PC-9 (cell line): Measurements from ENCODE around the gene GGACT. TPM values are rescaled to one million over a fixed set of nuclear protein-coding genes. Genes with fewer than 3 reads are reported as not detected.

Source experiments
- BruUV-seq: library from RNA; stranded (reverse); fragments of 400-500 nt; replicated peaks from 2 replicates; lab custom pipeline; 2021; lab: Mats Ljungman, UMichigan
- CTCF ChIA-PET: fragments of 300-600 bp; sonication (Branson Sonifier 250); formaldehyde crosslinking; loops from one replicate; lab custom pipeline; 2022; ENCODE audit warnings: antibody characterized with exemption; lab: Charles Lee
- POLR2A ChIA-PET: fragments of 300-600 bp; sonication (Branson Sonifier 250); formaldehyde crosslinking; loops from one replicate; lab custom pipeline; 2022; ENCODE audit warnings: antibody characterized with exemption; ENCODE audit not compliant: unreplicated experiment; lab: Charles Lee
- DNase-seq, 2 experiments: peaks; one replicate each; pipeline versions ENCODE4 v3.0.0 to v3.0.0-alpha.2; 2015 to 2022; ENCODE audit warnings: mixed read lengths in 1 of 2
- H2AFZ ChIP-seq: fragments of 200-600 bp; sonication (generic); 2 replicates; pipeline ENCODE4 v1.8.1; 2017; ENCODE audit warnings: antibody characterized with exemption
- H3F3A ChIP-seq: fragments of 200-600 bp; sonication (generic); 2 replicates; pipeline ENCODE4 v1.8.1; 2017; ENCODE audit warnings: antibody characterized with exemption, mild to moderate bottlenecking, low read depth; ENCODE audit not compliant: insufficient read depth
- H3K27ac ChIP-seq: fragments of 200-600 bp; sonication (generic); 2 replicates; pipeline ENCODE4 v1.6.1; 2016; ENCODE audit warnings: mixed run types
- H3K27me3 ChIP-seq: fragments of 200-600 bp; sonication (generic); 2 replicates; pipeline ENCODE4 v1.6.1; 2016; ENCODE audit warnings: low read depth, mixed run types; ENCODE audit not compliant: insufficient read depth
- H3K36me3 ChIP-seq: fragments of 200-600 bp; sonication (generic); 2 replicates; pipeline ENCODE4 v1.6.1; 2016; ENCODE audit warnings: low read depth, mixed run types
- H3K4me1 ChIP-seq: fragments of 200-600 bp; sonication (generic); replicated peaks from 2 replicates; pipeline ENCODE4 v1.6.1; 2016; ENCODE audit warnings: mixed run types; ENCODE audit not compliant: insufficient read depth
- H3K4me2 ChIP-seq: fragments of 200-600 bp; sonication (generic); 2 replicates; pipeline ENCODE4 v1.6.1; 2017; ENCODE audit warnings: mixed run types
- H3K4me3 ChIP-seq: fragments of 200-600 bp; sonication (generic); 2 replicates; pipeline ENCODE4 v1.6.1; 2016; ENCODE audit warnings: mixed run types
- H3K79me2 ChIP-seq: fragments of 200-600 bp; sonication (generic); 2 replicates; pipeline ENCODE4 v1.6.1; 2017; ENCODE audit warnings: low read depth, mixed run types
- H3K9me2 ChIP-seq: fragments of 200-600 bp; sonication (generic); 2 replicates; pipeline ENCODE4 v1.8.1; 2017; ENCODE audit warnings: mild to moderate bottlenecking; ENCODE audit not compliant: insufficient read depth
- H3K9me3 ChIP-seq: fragments of 200-600 bp; sonication (generic); 2 replicates; pipeline ENCODE4 v1.8.1; 2016; ENCODE audit warnings: low read depth; ENCODE audit not compliant: insufficient read depth
- H4K20me1 ChIP-seq: fragments of 200-600 bp; sonication (generic); 2 replicates; pipeline ENCODE4 v1.8.1; 2017; ENCODE audit not compliant: insufficient read depth
- EZH2 ChIP-seq: fragments of 200-600 bp; sonication (generic); IDR thresholded peaks from 2 replicates; pipeline ENCODE4 v1.8.0; 2017; ENCODE audit warnings: antibody characterized with exemption, low read depth
- intact Hi-C: fragments of 100-400 bp; cut with micrococcal nuclease; formaldehyde crosslinking; loops from one replicate; pipeline ENCODE4 v1.10.0; 2022; ENCODE audit not compliant: unreplicated experiment
- total RNA-seq: library from RNA; stranded (reverse); gene quantifications from 2 replicates; pipeline ENCODE4 v1.2.3, GENCODE V29; 2021
- TF ChIP-seq, protein P1 (sequence below): fragments of 200-600 bp; sonication (generic); conservative IDR thresholded peaks from 2 replicates; pipeline ENCODE4 v1.6.1; 2017; ENCODE audit warnings: mixed run types, antibody characterized with exemption, mild to moderate bottlenecking, moderate library complexity

GGACT gene
- total RNA-seq, 1 experiment from 2014 or later = 4.9 TPM

- Histone ChIP-seq H3K9me2 (no peaks in the 10 kb centered on the region), H3K4me1 (peaks cover 6% of the 10 kb centered on the region; the same call in 1 of the 2 replicates), H2AFZ (no peak overlapping the region), H3F3A (no peaks in the 10 kb centered on the region), H3K27ac (no peak overlapping the region), H4K20me1 (no peaks in the 10 kb centered on the region), H3K27me3 (no peaks in the 10 kb centered on the region), H3K4me2 (no peak overlapping the region), H3K9me3 (peaks cover 3% of the 10 kb centered on the region; the same call in 1 of the 2 replicates), H3K36me3 (no peaks in the 10 kb centered on the region), H3K4me3 (no peak overlapping the region), H3K79me2 (no peaks in the 10 kb centered on the region)
- no peak for TF ChIP-seq EZH2
- TF ChIP-seq, protein P1, sequence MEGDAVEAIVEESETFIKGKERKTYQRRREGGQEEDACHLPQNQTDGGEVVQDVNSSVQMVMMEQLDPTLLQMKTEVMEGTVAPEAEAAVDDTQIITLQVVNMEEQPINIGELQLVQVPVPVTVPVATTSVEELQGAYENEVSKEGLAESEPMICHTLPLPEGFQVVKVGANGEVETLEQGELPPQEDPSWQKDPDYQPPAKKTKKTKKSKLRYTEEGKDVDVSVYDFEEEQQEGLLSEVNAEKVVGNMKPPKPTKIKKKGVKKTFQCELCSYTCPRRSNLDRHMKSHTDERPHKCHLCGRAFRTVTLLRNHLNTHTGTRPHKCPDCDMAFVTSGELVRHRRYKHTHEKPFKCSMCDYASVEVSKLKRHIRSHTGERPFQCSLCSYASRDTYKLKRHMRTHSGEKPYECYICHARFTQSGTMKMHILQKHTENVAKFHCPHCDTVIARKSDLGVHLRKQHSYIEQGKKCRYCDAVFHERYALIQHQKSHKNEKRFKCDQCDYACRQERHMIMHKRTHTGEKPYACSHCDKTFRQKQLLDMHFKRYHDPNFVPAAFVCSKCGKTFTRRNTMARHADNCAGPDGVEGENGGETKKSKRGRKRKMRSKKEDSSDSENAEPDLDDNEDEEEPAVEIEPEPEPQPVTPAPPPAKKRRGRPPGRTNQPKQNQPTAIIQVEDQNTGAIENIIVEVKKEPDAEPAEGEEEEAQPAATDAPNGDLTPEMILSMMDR = no peak
- BruUV-seq = no TSS peak
- intact Hi-C loops = no loop called here
- ChIA-PET POLR2A (no interaction called here), CTCF (no interaction called here)
- no peak for DNase-seq
Measured at GRCh38 chr13:100561599-100562204, 26.9 kb downstream of the GGACT start.

DNA sequence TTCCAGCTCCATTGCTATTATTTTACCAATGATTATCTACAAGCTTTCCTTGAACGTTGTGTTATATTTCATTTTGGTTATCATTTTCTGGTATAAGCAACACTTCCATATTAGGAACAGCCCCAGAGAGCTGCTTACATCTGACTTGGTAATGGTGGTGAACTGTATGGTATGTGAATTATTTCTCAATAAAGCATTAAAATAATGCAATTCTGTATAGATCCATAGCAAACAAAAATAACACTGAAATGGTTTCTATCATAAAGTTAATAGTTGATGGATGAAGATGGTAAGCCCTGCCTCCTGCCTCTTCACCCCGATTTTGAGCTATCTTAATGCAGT lies 27.5 kb downstream of the GGACT start:
- no peak overlapping the region for H3K4me3 ChIP-seq
- H4K20me1 ChIP-seq = no peaks in the 10 kb centered on the region
- intact Hi-C loops = no loop called here
- H2AFZ ChIP-seq = no peak overlapping the region
- no peaks in the 10 kb centered on the region for H3K4me1 ChIP-seq
- DNase-seq = no peak
- BruUV-seq = no TSS peak
- POLR2A ChIA-PET = no interaction called here
- no peak overlapping the region for H3K27ac ChIP-seq
- peaks cover 3% of the 10 kb centered on the region; the same call in 1 of the 2 replicates for H3K9me3 ChIP-seq
- no peak overlapping the region for H3K4me2 ChIP-seq
- CTCF ChIA-PET = no interaction called here
- TF ChIP-seq EZH2 = no peak
- TF ChIP-seq, protein P1 = no peak
- H3K27me3 ChIP-seq = no peaks in the 10 kb centered on the region
- H3F3A ChIP-seq = no peaks in the 10 kb centered on the region
- H3K9me2 ChIP-seq = no peaks in the 10 kb centered on the region
- no peaks in the 10 kb centered on the region for H3K36me3 ChIP-seq
- H3K79me2 ChIP-seq = no peaks in the 10 kb centered on the region

- intact Hi-C loops = no loop called here
- CTCF ChIA-PET = no interaction called here
- no peaks in the 10 kb centered on the region for H3K27me3 ChIP-seq
- no peaks in the 10 kb centered on the region for H3K36me3 ChIP-seq
- DNase-seq = no peak
- no peaks in the 10 kb centered on the region for H3K4me1 ChIP-seq
- POLR2A ChIA-PET = no interaction called here
- no peak overlapping the region for H3K4me3 ChIP-seq
- H3K4me2 ChIP-seq = no peak overlapping the region
- H3F3A ChIP-seq = no peaks in the 10 kb centered on the region
- no peaks in the 10 kb centered on the region for H3K9me2 ChIP-seq
- BruUV-seq = no TSS peak
- H4K20me1 ChIP-seq = no peaks in the 10 kb centered on the region
- H3K79me2 ChIP-seq = no peaks in the 10 kb centered on the region
- peaks cover 1% of the 10 kb centered on the region; the same call in 1 of the 2 replicates for H3K9me3 ChIP-seq
- H2AFZ ChIP-seq = no peak overlapping the region
- TF ChIP-seq EZH2 = no peak
- H3K27ac ChIP-seq = no peak overlapping the region
Measured at GRCh38 chr13:100560498-100561157, 28.0 kb downstream of the GGACT start.
